Measurements from ENCODE around the gene LRRC3B.
"Not testable (repeated sequence)": the region's sequence is repeated elsewhere in the genome, so short reads cannot be mapped to it uniquely, and the experiment has no call there.

Gene LRRC3B

GRCh38 chr3:26622621-26623418, at the start of gene LRRC3B:
TSS of gene LRRC3B (plus strand) at chr3:26622772. CDS start at chr3:26709673, 86,901 bp downstream.
- no peak for DNase-seq

- no peak for DNase-seq
Measured at GRCh38 chr3:26574766-26575165, 47.8 kb upstream of the LRRC3B start.

GRCh38 chr3:26579116-26579515, 43.5 kb upstream of the LRRC3B start:
- no peak for DNase-seq

GRCh38 chr3:26587571-26587970, 35.0 kb upstream of the LRRC3B start:
- no peak for DNase-seq

GRCh38 chr3:26588931-26589330, 33.6 kb upstream of the LRRC3B start:
- DNase-seq = no peak

GRCh38 chr3:26589678-26590077, 32.9 kb upstream of the LRRC3B start:
- DNase-seq = no peak

- no peak for DNase-seq
Measured at GRCh38 chr3:26590919-26591484, 31.6 kb upstream of the LRRC3B start.

- no peak for DNase-seq
Measured at GRCh38 chr3:26591926-26592325, 30.6 kb upstream of the LRRC3B start.

- no peak for DNase-seq
Measured at GRCh38 chr3:26592451-26592850, 30.1 kb upstream of the LRRC3B start.

- DNase-seq = no peak
Measured at GRCh38 chr3:26596335-26596734, 26.2 kb upstream of the LRRC3B start.

- not testable (repeated sequence) for DNase-seq
Measured at GRCh38 chr3:26603311-26603710, 19.3 kb upstream of the LRRC3B start.

GRCh38 chr3:26603771-26604170, 18.8 kb upstream of the LRRC3B start:
- not testable (repeated sequence) for DNase-seq

- DNase-seq = no peak
Measured at GRCh38 chr3:26614006-26614685, 8.4 kb upstream of the LRRC3B start.

GRCh38 chr3:26621176-26621575, 1.4 kb upstream of the LRRC3B start:
- no peak for DNase-seq

GRCh38 chr3:26621906-26622620, 509 bp upstream of the LRRC3B start:
- no peak for DNase-seq

- no peak for DNase-seq
Measured at GRCh38 chr3:26623419-26624208, 1.0 kb downstream of the LRRC3B start.

- no peak for DNase-seq
Measured at GRCh38 chr3:26624209-26624765, 1.7 kb downstream of the LRRC3B start.

GRCh38 chr3:26625187-26625586, 2.6 kb downstream of the LRRC3B start:
- DNase-seq = no peak

- no peak for DNase-seq
Measured at GRCh38 chr3:26627080-26627479, 4.5 kb downstream of the LRRC3B start.

- no peak for DNase-seq
Measured at GRCh38 chr3:26628915-26629314, 6.3 kb downstream of the LRRC3B start.

GRCh38 chr3:26630669-26631389, 8.3 kb downstream of the LRRC3B start:
- DNase-seq = no peak

GRCh38 chr3:26631390-26631738, 8.8 kb downstream of the LRRC3B start:
- no peak for DNase-seq

Data from activated CD8-positive, alpha-beta memory T cell treated with anti-CD3 and anti-CD28 coated beads, Interleukin-2, amount 50 U/mL, for 4 hours (primary cell).